GM19468 (cell line): ENCODE results near the gene TST.

Experiments used
- ATAC-seq: cut with Tn5 transposase; IDR thresholded peaks from one replicate; pipeline ENCODE4 v1.9.1; 2021; ENCODE audit warnings: mild to moderate bottlenecking, moderate library complexity, moderate number of reproducible peaks; ENCODE audit not compliant: unreplicated experiment; ENCODE audit errors: extremely low read depth

The TST gene

GRCh38 chr22:37019309-37020191 is at the start of gene TST, which contains the start of gene MPST:
TST (minus strand) TSS chr22:37019447; CDS start chr22:37018732, 715 bp downstream.
MPST (plus strand) TSS chr22:37019742; CDS start chr22:37019837, 95 bp downstream.
- ATAC-seq, result peak; percentile 52

GRCh38 chr22:37068859-37069258 is 49.6 kb upstream of the TST start:
- ATAC-seq, result no peak

- ATAC-seq, result no peak
Measured at GRCh38 chr22:37067428-37067827, 48.2 kb upstream of the TST start.

- no peak for ATAC-seq
Measured at GRCh38 chr22:37065961-37066360, 46.7 kb upstream of the TST start.

GRCh38 chr22:37065180-37065579 is 45.9 kb upstream of the TST start:
- ATAC-seq, result no peak

DNA sequence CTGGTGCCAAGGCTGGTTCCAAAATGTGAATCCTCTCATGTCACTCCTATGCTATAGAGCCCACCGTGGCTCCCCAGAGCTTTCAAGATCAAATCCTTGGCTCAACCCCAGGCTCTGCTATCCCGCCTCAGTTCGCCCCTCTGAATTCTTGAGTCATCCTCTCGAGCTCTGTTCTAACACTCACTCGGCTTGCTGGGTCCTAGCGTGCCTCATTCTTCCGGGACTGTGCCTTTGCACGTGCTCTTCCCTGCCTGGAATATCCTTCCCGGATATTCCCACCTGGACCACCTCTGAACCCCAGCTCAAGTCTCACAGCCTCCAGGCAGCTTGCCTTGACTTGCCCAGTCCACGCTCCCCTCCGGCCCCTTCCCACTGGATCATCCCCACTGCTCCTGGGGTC is 45.3 kb upstream of the TST start:
- no peak for ATAC-seq

- ATAC-seq, result no peak
Measured at GRCh38 chr22:37063431-37064420, 44.5 kb upstream of the TST start.

DNA sequence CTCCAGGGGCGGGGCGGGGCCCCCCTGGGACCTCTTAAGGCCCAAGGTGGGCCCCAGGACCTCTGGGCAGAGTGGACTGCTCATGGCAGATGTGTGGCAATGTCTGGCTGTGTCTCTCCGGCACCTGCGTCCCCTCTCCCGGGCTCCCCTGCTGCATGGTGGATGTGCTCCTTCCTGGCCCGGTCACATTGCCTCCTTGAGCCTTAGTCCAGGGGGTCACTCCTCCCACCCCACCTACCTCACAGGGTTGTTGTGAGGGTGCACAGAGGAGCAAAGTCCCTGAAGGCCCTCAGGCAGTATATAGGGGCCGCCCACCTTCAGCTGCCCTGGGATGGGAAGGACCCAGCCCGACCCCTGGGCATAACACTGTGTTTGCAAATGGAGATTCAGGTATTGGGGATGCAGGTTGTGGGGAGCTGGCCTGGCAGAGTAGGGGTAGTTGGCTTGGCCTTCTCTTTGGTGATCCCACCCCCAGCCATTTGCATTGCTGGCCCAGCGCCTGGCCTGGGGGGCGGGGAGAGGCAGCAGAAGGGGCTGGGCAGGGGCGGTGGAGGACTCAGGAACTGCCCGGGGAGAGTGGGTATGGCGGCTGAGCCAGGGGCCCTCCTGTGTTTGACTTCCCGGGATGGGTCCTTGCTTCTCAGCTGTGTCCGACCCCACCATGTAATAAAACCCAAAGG is 43.6 kb upstream of the TST start:
- no peak for ATAC-seq

- no peak for ATAC-seq
Measured at GRCh38 chr22:37062376-37062675, 43.1 kb upstream of the TST start.

- ATAC-seq, result no peak
Measured at GRCh38 chr22:37061611-37062375, 42.5 kb upstream of the TST start.

DNA sequence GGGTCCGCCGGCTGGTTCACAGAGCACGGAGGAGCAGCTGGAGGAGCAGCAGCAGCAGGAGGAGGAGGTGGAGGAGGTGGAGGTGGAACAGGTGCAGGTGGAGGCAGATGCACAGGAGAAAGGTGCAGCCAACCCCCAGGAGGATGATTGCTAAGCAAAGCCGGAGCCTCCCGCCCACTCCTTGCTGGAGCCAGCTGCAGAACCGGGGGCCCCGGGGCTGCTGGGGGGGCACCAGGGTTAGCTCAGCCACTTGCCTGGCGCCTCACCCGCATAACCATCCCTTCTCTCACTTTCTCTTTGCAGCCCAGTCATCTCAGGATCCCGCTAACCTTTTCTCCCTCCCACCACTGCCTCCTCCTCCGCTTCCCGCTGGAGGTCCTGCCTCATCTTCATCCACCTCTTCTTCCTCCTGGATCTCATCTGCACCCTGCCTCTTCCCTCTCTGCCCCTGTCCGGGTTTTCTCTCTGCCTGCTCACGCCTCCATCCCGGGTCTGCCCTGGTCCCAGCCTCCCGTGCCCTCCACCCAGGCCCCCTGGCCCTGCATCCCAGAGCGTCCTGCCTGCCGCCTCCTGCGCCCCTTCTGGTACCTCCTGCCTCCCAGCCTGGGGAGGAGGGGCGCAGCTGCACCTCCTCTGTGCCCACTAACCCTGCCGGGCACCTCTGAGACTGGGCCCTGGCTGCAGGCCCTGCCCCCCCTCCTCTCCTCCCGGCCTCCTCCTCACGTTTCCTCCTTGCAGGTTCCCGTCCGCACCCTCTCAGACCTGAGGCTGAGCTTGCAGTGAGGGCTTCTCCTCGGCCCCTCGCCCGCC is 41.8 kb upstream of the TST start:
- no peak for ATAC-seq

GRCh38 chr22:37059876-37060449 is 40.7 kb upstream of the TST start:
- no peak for ATAC-seq

DNA sequence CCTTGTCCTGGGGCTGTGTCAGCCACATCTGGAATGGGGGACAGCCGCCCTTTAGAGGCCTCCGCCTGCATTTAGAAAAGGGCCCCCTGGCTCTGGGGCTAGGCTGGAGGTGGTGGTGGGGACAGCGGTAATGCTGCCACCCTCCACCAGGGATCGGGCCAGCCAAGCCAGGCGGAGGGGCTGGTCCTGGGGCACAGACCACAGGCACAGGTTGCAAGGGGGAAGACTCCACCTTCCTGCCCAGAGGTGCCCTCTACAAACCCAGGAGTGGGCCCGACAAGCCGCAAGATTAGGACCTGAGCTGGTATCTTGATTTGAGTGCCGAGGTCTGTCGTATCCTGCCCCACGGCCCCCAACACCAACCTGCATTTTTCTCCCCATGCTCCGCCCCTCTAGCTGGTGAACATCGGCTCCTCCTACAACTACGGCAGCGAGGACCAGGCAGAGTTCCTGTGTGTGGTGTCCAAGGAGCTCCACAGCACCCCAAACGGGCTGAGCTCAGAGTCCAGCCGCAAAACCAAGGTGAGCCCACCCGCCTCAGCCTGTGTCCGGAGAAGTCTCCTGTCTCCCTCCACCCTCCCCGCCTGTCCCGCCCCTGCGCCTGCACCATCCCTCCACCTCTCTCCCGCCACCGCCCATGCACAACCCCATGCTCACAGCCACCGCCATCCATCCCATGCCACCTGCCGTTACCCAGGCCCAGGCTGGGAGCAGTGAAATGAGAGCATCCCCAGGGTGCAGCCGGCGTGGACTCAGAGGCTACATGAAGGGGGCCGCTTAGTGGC is 39.9 kb upstream of the TST start:
- no peak for ATAC-seq

DNA sequence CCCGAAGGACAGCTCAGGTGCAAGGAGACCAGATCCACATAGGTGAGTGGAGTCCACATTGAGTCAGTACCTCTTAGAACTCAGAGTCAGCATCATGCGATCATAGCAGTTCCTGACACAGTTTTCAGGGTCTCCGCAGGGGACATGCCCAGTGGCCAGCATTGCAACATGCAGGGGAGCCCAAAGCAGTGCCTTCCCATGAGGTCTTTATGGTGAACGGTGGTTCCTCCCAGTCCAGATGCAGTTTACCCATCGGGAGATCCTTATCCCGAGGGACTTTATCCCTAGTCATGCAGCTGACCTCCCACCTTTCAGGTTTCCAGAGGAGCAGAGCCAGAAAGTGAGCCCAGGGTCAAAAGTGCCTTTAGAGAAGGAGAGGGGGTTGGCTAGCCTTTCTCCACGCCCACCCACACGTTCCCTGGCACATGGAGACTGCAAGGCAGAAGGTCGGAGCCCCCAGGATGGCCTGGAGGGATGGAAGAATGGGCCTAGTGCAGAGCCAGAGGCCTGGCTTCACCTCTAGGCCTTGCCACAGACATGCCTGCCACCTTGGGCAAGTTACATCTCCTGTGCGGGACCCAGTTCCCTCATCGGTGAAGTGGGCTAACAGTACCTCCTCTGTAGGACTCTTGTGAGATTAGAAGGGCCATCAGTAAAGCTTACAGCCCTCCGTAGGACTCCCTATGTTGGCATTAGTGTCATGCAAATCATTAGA is 38.7 kb upstream of the TST start:
- ATAC-seq, result no peak

- ATAC-seq, result no peak
Measured at GRCh38 chr22:37057226-37057625, 38.0 kb upstream of the TST start.

DNA sequence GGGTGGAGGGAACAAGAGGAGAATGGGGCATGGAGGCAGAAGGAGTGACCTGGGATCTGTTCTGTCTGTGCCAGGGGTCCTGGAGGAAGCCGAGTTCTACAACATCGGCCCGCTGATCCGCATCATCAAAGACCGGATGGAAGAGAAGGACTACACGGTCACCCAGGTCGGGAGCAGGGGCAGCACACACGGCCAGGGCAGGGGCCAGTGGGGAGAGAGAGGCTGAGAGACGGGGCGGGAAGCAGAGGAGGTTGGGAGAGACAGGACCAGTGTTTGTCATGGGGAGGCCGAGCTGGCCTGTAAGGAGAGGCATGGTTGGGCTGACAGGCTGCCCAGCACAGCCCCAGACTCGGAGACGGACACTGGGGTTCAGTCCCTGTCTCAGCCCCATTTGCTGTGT is 37.0 kb upstream of the TST start:
- ATAC-seq, result no peak
